Hypothalamus (tissue), 51 donors: ENCODE results near the gene CAPN11.
A peak's percentile ranks its signal among the peaks of the same experiment; 100 is the strongest.
"Not testable (repeated sequence)": the region's sequence is repeated elsewhere in the genome, so short reads cannot be mapped to it uniquely, and the experiment has no call there.

Source experiments
- DNase-seq, 51 donors: peaks; one replicate each; lab custom pipeline; 2025; lab: John Stamatoyannopoulos, UW

Gene CAPN11

DNA sequence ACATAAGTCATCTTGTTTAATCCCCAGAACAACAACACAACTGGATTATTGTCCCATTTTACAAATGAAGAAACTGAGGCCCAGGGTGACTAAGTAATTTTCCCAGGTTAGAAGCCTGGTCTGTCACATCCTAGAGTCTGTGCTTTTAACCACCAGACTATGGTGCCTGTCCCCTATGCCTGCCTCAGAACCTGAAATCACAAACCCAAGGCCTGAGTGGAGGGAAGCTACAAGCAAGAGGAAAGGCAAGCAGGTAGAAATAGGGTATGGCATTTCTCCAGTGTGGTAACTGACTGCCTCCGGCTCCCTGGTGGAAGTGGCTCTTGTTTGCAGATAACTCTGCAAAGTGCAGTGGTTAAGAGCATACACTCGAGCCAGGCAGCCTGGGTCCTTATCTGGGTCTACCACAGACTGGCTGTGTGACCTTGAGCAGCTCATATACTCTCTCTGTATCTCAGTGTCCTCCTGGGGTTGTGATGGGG lies 28.7 kb upstream of the CAPN11 start:
- DNase-seq: no peak

DNA sequence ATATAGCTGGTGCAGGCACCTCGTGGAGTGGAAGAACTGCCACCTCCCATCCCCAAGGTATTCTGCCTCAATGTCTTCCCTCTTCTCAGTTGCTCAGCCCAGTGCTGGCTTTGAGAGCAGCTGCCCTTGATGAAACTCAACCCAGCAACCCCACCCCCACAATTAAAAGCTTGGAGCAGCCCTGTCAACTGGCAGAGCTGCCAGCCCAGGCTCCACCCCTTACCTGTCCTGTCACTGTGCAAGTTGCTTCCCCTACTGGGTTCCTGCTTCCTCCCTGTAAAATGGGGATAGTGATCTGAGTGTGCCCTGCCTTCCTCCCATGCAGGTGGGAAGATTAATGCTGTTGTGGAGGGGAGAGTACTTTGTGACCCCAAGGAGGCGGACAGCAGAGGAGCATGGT lies 26.7 kb upstream of the CAPN11 start:
- no peak for DNase-seq

DNA sequence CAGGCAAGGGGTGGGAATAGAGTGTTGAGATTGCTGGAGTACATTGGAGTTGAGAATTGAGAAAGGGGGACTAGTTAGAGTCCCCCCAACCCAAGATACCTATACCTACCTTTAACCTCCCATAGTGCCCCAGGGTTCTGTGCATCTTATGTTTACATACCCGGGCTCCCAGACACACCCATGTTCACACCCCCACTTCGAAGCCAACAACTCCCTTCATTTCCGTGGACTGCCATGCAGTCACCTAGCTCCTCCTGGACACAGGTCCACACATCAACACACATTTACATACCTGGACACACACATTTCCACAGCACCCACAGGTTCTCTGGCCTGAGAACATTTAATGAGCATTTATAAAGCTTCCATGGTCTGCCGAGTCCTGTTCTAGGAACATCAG lies 26.1 kb upstream of the CAPN11 start:
- no peak for DNase-seq

DNA sequence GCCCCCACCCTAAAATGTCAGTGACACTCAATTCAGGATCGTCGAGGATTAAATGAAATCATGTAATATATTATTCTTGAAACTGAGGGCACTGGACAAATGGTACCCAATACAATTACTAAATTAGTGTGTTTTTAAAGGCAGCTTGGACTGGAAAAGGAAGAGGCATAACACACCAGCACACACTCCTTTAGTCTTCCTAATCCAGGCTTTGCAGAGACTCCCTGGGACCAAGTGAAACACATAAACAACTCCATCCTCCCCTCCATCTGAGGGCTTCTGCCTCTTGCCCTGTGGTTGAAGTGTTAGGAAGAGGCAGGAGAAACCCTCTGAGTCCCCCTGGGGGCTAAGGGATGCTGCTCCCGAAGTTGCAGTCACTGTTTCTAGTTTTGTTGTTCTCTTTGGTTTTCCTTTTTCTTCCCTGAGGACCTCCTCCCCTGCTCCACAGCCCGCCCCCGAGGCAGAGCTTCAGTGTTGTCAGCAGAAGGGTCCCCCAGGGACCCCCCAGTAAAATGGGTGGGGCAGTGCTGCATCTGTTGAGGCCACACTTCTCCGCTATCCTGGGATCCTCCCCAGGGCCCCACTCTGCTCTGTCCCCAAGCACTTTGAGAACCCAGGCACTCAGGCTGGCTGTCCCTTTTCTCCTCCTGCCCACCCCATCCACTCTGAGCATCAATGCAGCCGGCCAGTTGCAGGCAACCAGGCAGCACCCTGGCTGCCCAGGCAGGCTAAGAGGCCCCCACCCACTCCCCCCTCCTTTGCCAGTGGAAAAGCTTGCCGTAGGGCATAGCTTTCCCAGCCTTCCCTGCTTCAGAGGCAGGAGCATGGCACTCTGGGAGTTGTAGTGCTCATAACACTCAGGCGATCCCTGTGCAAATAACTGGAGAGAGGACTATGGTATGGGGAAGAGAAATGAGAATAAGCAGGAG lies 25.4 kb upstream of the CAPN11 start:
- DNase-seq: peak in 44 of 51 donors; percentile 4 to 80 (median 38)

DNA sequence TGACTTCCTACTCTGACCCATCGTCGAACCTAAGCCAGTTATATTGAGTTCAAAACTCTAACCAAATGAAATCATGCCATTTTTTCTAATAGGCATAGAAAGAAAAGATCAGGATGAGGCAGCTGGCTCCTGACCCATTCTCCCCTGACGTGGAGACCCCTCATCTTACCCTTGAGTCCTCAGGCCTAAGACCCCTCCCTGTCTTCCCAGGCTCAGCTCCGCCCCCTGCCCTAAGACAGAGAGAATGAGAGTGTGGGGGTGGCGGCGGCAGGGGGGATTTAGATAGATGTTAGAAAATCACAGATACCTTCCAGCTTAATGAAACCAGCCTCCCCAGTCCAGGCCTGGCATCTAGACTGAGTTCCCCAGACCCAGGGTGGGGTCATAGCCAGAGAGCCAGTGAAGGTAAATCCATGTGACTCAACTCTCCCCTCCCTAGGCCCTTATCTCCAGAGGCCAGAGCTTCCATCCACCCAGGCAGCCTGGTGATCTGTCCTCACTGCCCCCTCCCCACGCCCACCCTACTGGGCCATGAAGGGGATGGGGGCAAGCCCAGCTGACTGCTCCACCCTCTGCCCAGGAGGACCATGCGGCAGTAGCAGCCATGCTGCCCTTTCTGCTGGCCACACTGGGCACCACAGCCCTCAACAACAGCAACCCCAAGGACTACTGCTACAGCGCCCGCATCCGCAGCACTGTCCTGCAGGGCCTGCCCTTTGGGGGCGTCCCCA lies 24.5 kb upstream of the CAPN11 start:
- DNase-seq: no peak

DNA sequence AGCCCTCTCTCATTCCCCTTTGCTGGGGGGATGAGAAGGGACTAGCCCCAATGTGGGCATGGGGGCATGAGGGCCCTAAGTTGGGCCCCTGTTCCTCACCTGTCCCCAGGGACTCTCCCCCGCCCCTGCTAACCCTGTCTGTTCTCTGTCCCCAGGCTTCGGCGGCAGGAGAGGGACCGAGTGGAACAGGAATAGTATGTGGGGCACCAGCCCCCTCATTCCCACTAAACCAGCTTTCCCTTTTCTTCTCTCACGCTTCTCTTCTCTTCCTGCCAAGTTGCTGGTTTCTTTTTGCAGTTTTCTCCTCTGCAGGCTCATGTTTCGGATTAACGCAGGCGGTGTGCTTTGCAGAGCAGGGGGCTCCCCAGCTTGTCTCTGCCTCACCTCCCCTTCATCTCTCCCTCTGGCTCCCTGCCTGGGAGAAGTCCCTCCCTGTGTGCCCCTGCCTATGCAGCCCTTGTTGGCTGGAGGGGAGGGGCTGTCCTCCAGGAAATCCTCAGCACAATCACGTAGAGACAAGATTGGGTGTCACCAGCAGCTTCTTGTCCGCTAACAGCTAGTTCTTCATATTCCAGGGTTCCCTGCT lies 23.4 kb upstream of the CAPN11 start:
- peak in 1 of 51 donors; percentile 32 for DNase-seq

DNA sequence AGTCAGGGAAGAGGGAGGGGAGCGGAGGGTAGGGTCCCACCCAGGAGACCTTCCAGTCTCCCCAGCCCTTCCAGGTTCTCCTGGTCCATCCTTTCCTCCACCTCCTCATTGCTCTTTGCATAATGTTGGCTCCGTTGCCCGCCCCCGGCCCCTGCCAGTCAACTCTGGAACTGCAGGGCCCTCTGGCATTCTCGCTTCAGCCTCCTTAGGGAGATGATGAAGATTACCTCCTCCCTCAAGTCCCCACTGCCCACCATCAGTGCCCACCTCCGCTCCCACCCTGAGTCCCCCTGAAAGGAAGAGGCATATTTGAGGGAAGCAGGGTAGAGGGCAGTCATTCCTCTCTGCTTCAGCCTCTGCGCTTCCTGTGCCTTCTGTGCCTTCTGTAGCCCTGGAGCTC lies 22.7 kb upstream of the CAPN11 start:
- DNase-seq: no peak

DNA sequence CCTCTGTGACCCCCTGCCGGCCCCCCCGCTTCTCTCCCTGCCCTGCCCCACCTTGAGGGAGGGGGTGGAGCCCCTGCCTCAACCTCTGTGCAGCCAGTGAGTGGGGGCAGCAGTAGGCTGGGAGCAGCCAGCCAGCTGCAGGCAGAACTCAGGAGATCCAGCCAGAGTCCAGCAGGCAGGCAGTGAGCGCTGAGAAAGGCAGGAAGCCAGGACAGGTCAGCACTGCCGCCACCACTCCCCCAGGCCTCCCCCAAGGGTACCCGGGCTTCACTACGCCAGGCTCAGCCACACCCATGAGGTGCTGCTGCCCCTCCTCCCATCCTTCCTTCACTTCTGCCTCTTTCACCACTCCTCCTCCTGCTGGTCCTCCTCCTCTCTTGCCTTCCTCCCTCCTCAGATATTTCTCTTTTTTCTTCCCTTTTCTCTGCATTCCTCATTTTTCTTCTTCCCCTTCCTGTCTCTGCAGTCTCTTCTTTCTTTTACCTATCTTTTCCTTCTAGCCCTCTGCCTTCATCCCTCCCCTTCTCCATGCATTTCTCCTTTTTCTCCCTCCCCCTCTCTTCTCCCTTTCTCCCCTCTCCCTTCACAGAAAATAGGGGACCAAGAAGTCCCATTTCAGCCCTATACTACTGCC lies 19.8 kb upstream of the CAPN11 start:
- DNase-seq: no peak

DNA sequence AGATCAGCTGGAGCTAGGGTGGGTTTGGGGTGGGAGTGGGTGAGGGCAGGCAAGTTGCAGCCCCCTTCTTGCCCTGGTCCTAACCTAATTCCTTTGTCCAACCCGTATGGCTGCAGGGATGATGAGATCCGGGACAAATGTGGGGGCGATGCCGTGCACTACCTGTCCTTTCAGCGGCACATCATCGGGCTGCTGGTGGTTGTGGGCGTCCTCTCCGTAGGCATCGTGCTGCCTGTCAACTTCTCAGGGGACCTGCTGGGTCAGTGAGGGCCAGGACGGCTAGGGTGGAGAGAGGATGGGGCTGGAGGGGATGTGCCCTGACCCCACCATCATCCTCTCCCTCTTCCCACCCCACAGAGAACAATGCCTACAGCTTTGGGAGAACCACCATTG lies 19.3 kb upstream of the CAPN11 start:
- no peak for DNase-seq

DNA sequence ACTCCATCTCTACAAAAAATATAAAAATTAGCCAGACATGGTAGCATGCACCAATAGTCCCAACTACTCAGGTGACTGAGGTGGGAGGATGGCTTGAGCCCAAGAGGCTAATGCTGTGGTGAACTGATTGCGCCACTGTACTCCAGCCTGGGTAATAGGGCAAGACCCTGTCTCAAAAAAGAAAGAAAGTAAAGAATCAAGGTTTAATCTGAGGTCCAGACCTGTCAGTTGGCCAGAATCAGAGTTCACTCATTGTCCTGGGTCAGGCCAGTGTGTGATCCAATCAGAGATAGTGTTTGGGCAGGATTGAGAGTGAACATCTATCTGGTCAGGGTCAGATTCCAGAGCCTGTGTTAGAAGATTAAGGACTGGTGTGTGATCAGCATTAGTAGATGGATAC lies 15.8 kb upstream of the CAPN11 start:
- DNase-seq: no peak

DNA sequence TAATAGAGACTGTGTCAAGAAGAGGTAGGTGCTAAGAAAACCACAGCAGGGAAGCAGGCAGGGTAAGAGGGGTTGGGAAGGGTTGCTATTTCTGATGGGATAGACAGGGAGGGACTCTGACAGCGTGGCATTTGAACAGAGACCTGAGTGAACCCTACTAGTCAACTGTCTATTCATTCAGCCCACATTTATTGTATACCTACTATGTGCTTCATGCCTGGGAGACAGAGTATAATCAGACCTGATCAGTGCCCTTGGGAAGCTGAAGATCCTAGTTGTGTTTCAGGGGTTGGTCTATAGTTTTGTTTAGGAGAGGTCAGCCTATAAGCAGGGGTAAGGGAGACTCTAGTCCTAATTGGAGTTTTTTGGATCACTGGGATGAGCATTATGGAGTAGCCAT lies 14.9 kb upstream of the CAPN11 start:
- no peak for DNase-seq

DNA sequence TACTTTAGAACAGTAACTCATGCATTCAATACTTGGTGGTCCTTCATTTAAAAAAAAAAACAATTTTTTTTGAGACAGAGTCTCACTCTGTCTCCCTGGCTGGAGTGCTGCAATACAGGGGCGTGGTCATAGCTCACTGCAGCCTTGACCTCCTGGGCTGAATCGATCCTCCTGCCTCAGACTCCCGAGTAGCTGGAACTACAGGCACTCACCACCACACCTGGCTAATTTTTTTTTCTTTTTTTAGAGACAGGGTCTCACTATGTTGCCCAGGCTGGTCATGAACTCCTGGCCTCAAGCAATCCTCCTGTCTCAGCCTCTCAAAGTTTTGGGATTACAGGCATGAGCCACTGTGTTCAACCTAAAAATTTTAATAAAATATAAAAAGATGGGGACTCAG lies 14.1 kb upstream of the CAPN11 start:
- DNase-seq: not testable (repeated sequence)

DNA sequence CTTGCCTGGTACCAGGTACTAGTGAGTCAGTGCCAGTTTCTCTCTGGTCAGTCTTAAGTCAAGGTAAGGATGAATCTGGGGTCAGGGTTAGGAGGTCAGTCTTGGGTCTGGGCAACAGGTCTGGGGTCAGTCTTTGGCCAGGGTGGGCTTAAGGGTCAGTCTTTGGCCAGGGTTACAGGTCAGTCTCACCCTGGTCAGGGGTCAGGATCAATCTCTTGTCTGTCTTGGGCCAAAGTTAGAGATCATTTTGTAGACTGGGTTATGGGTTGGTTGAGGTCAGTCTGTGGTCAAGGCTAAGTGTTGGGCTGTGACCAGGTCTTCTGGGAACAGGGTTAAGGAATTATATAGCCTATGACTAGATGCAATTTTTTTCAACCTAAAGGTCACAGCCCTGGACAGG lies 12.8 kb upstream of the CAPN11 start:
- no peak for DNase-seq

DNA sequence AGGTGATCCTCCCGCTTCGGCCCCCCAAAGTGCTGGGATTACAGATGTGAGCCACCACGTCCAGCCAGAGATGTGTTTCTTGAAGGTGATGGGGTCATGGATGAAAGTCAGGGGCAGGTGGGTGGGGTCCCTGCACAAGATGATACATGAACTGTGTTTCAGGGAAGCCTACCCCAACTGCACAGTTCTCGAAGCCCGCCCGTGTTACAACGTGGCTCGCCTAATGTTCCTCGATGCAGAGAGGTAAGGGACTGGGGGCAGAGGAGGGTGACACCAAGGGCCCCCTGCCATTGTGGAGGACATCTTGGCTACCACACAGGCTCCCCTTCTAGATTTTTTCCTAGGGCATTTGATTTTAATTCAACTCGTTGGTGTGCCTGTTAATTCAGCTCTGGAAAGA lies 11.9 kb upstream of the CAPN11 start:
- DNase-seq: no peak

DNA sequence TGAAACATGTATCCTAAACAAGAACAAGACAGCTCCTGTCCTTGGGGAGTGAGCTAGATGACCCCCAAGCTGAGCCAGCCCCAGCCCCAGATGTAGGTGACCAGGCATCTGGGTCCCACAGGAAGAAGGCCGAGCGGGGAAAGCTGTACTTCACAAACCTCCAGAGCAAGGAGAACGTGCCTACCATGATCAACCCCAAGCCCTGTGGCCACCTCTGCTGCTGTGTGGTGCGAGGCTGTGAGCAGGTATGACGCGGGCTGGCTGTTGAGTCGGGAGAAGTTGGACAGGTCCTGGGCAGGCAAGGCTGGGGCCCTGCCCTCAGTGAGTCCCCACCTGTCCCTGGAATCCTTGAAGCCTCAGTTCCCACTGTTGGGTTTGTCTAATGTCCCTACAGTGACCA lies 11.4 kb upstream of the CAPN11 start:
- DNase-seq: no peak

DNA sequence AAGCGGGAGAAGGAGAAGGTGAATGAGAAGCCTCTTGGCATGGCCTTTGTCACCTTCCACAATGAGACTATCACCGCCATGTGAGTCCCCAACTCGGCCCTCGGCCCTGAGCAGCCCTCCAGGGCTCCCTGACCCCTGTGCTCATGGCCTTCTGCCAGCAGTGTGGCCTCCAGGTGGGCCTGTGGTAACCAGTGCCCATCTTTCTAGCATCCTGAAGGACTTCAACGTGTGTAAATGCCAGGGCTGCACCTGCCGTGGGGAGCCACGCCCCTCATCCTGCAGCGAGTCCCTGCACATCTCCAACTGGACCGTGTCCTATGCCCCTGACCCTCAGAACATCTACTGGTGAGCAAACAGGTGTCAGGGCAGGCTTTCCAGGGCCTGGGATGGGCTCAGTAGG lies 10.3 kb upstream of the CAPN11 start:
- DNase-seq: no peak

DNA sequence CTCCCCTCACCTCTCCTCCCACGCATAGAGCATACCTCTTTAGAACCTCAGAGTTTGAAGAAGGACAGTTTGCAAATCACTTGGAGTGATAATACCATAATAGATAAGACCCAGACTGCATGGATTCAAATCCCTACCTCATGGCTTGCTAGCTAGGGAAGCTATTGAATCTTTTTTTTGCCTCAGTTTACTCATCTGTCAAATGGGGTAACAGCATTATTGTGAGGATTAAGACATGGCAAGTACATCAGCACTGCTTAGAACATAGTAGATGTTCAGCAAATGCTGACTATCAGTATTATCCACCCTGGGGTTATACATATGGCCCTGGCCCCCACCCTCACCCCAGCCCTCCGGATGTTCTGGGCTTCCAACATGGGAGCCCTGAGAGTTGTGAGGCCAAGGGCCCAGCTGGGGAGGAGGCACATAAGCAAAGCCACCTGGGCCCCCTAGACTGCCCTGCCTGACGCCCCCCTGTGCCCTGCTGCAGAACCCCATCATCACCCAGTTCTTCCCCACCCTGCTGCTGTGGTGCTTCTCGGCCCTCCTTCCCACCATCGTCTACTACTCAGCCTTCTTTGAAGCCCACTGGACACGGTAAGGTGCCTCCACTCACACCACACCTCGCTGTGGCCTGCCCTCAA lies 9.1 kb upstream of the CAPN11 start:
- DNase-seq: no peak

DNA sequence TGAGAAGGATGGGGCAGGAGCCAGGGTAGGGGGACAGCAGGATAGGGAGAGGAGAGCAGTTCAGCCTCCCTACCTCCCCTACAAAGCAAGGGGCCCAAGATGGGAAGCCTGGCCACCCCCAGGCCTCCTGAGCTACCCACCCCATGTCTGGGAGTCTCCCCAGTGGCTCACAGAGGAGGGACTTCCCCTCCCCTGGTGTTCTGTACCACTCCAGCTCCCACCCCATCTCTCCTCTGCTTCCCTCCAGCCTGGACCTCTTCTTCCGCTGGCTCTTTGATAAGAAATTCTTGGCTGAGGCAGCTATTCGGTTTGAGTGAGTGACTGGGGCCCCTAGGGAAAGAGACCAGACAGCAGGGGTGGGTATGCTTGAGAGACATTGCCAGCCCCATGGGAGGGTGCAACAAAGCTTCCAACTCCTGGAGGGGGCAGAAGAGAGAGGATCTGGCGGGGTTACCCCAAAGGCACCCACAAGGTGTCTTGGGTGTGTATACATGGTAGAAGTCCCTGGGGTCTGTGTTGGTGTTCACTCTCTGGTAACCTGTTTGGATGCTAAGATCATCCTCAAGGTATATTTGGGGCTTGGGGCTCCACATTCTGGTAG lies 8.2 kb upstream of the CAPN11 start:
- DNase-seq: no peak

DNA sequence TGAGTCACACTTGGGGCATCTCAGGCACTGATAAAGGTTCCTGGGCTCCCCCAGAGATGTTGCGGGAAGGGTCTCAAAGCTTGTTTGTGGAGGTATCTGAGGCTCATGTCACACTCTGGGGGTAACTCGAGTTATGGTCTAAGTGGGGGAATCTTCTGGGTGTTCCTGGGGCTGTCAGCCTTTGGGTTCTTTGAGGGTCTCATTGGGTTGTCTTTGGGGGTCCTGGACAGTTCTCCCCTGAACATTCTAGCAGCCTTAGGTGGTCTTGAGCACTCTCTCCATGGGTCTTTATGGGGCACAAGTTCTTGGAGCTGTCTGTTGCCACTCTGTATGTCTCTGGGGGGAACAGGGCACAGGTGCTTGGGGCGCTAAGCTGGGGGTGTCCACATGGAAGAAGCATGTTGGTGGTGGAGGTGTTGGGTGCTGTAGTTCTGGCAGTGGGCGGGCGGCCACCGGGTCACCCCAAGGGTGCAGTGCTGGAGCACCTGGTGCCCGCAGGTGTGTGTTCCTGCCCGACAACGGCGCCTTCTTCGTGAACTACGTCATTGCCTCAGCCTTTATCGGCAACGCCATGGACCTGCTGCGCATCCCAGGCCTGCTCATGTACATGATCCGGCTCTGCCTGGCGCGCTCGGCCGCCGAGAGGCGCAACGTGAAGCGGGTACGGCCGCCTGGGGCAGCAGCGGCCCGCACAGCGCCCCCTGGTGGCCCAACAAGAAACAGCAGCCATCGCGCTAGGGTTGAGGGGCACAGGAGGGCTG lies 7.1 kb upstream of the CAPN11 start:
- DNase-seq: peak in 41 of 51 donors; percentile 3 to 77 (median 38)
